Trophoblast cell (in vitro differentiated cells and primary cell): ENCODE measurements around the gene TRIP10.

Source experiments
- DNase-seq, 2 donors: peaks; one replicate each; pipeline ENCODE4 v3.0.0-alpha.2; 2016
- H2AFZ ChIP-seq: 2 replicates; pipeline ENCODE4 v1.6.1; 2013; ENCODE audit warnings: low read length, moderate library complexity, mild to moderate bottlenecking; ENCODE audit not compliant: insufficient read depth, poor library complexity
- H2AK5ac ChIP-seq: 2 replicates; pipeline ENCODE4 v1.6.1; 2013; ENCODE audit warnings: mild to moderate bottlenecking, low read length
- H2BK120ac ChIP-seq: 2 replicates; pipeline ENCODE4 v1.6.1; 2013; ENCODE audit warnings: low read length, mild to moderate bottlenecking, moderate library complexity; ENCODE audit not compliant: insufficient read depth, poor library complexity
- H2BK12ac ChIP-seq: 2 replicates; pipeline ENCODE4 v1.6.1; 2013; ENCODE audit warnings: mild to moderate bottlenecking, low read length, moderate library complexity
- H2BK5ac ChIP-seq: 2 replicates; pipeline ENCODE4 v1.6.1; 2013; ENCODE audit warnings: low read length, low read depth, moderate library complexity, mild to moderate bottlenecking; ENCODE audit not compliant: poor library complexity
- H3K14ac ChIP-seq: 2 replicates; pipeline ENCODE4 v1.6.1; 2013; ENCODE audit warnings: mild to moderate bottlenecking, low read length
- H3K18ac ChIP-seq: 2 replicates; pipeline ENCODE4 v1.6.1; 2013; ENCODE audit warnings: mild to moderate bottlenecking, low read length
- H3K23ac ChIP-seq: 2 replicates; pipeline ENCODE4 v1.6.1; 2013; ENCODE audit warnings: low read length
- H3K27ac ChIP-seq: 2 replicates; pipeline ENCODE4 v1.5.1; 2013; ENCODE audit warnings: low read depth, mild to moderate bottlenecking, inconsistent platforms, low read length, moderate library complexity
- H3K27me3 ChIP-seq: 2 replicates; pipeline ENCODE4 v1.6.1; 2013; ENCODE audit warnings: inconsistent platforms, mild to moderate bottlenecking, low read length, moderate library complexity; ENCODE audit not compliant: insufficient read depth
- H3K36me3 ChIP-seq, 2 experiments: 1 replicate in 1 of 2; 2 replicates in 1 of 2; pipeline ENCODE4 v1.6.1; 2013; ENCODE audit warnings: low read length in 2 of 2, mild to moderate bottlenecking in 2 of 2, moderate library complexity in 1 of 2; ENCODE audit not compliant: insufficient read depth in 2 of 2, control insufficient read depth in 1 of 2
- H3K4ac ChIP-seq: 2 replicates; pipeline ENCODE4 v1.6.1; 2013; ENCODE audit warnings: low read depth, mild to moderate bottlenecking, low read length, moderate library complexity
- H3K4me1 ChIP-seq, 2 experiments: 1 replicate in 1 of 2; 2 replicates in 1 of 2; pipeline ENCODE4 v1.6.1; 2013; ENCODE audit warnings: low read length in 2 of 2, mild to moderate bottlenecking in 2 of 2, moderate library complexity in 1 of 2; ENCODE audit not compliant: insufficient read depth in 2 of 2, control insufficient read depth in 1 of 2
- H3K4me2 ChIP-seq: 2 replicates; pipeline ENCODE4 v1.6.1; 2013; ENCODE audit warnings: inconsistent platforms, mild to moderate bottlenecking, low read length, moderate library complexity
- H3K4me3 ChIP-seq: 2 replicates; pipeline ENCODE4 v1.5.1; 2013; ENCODE audit warnings: mild to moderate bottlenecking, low read depth, low read length, inconsistent platforms
- H3K79me1 ChIP-seq: one replicate; pipeline ENCODE4 v1.6.1; 2013; ENCODE audit warnings: low read length
- H3K79me2 ChIP-seq: 2 replicates; pipeline ENCODE4 v1.6.1; 2013; ENCODE audit warnings: low read length, mild to moderate bottlenecking; ENCODE audit not compliant: control insufficient read depth, insufficient read depth, poor library complexity
- H3K9ac ChIP-seq: 2 replicates; pipeline ENCODE4 v1.6.1; 2013; ENCODE audit warnings: mild to moderate bottlenecking, low read length
- H3K9me3 ChIP-seq: 2 replicates; pipeline ENCODE4 v1.6.1; 2013; ENCODE audit warnings: low read depth, mild to moderate bottlenecking, control low read depth, inconsistent platforms, low read length; ENCODE audit not compliant: insufficient read depth
- H4K12ac ChIP-seq: 2 replicates; pipeline ENCODE4 v1.6.1; 2013; ENCODE audit warnings: low read depth, mild to moderate bottlenecking, low read length, moderate library complexity
- H4K8ac ChIP-seq: 2 replicates; pipeline ENCODE4 v1.6.1; 2013; ENCODE audit warnings: low read depth, mild to moderate bottlenecking, low read length, moderate library complexity
- H4K91ac ChIP-seq: one replicate; pipeline ENCODE4 v1.6.1; 2013; ENCODE audit warnings: low read depth, mild to moderate bottlenecking, low read length, moderate library complexity
- WGBS: extraction: QIAGEN DNeasy Blood & Tissue Kit; methylation state at CpG from one replicate; pipeline ENCODE4 v1.1.7; 2013; ENCODE audit warnings: missing lambda C conversion rate; ENCODE audit not compliant: insufficient read length, insufficient coverage; ENCODE audit errors: extremely low coverage; 5-methylcytosine and 5-hydroxymethylcytosine counted together

TRIP10 gene

GRCh38 chr19:6714749-6715555, 24.5 kb upstream of the TRIP10 start:
- H3K27me3 ChIP-seq = peaks cover 9% of the 10 kb centered on the region
- H3K4me1 ChIP-seq = peaks cover 0 to 2% of the 10 kb centered on the region in 2 experiments
- H2BK5ac ChIP-seq = no peak overlapping the region
- H3K23ac ChIP-seq = no peak overlapping the region
- H3K14ac ChIP-seq = no peak overlapping the region
- H2AK5ac ChIP-seq = no peak overlapping the region
- no peak overlapping the region for H3K4me2 ChIP-seq
- peaks cover 11% of the 10 kb centered on the region for H3K9me3 ChIP-seq
- no CpG with 5 or more reads among the region's 11 CpGs for WGBS
- H3K36me3 ChIP-seq = no peaks in the 10 kb centered on the region
- no peak overlapping the region for H3K4me3 ChIP-seq
- H4K8ac ChIP-seq = no peak overlapping the region
- H3K27ac ChIP-seq = no peak overlapping the region
- no peak overlapping the region for H3K9ac ChIP-seq
- H3K79me2 ChIP-seq = no peaks in the 10 kb centered on the region
- no peak for DNase-seq
- no peak overlapping the region for H4K91ac ChIP-seq
- no peak overlapping the region for H2BK12ac ChIP-seq
- no peaks in the 10 kb centered on the region for H3K79me1 ChIP-seq
- no peak overlapping the region for H3K18ac ChIP-seq
- no peak overlapping the region for H4K12ac ChIP-seq
- no peak overlapping the region for H2AFZ ChIP-seq
- H2BK120ac ChIP-seq = no peak overlapping the region
- H3K4ac ChIP-seq = no peak overlapping the region

- no peaks in the 10 kb centered on the region for H3K36me3 ChIP-seq
- H3K27ac ChIP-seq = no peak overlapping the region
- H2BK120ac ChIP-seq = no peak overlapping the region
- no peak overlapping the region for H4K91ac ChIP-seq
- no peaks in the 10 kb centered on the region for H3K27me3 ChIP-seq
- DNase-seq = no peak
- no peak overlapping the region for H2AK5ac ChIP-seq
- H3K4me2 ChIP-seq = no peak overlapping the region
- H4K12ac ChIP-seq = no peak overlapping the region
- no peak overlapping the region for H3K23ac ChIP-seq
- H3K4me1 ChIP-seq = no peaks in the 10 kb centered on the region
- H3K14ac ChIP-seq = no peak overlapping the region
- no peak overlapping the region for H2BK5ac ChIP-seq
- H3K9me3 ChIP-seq = peaks cover 11% of the 10 kb centered on the region
- H3K4me3 ChIP-seq = no peak overlapping the region
- no peaks in the 10 kb centered on the region for H3K79me2 ChIP-seq
- H3K9ac ChIP-seq = no peak overlapping the region
- H3K4ac ChIP-seq = no peak overlapping the region
- no peak overlapping the region for H4K8ac ChIP-seq
- no CpG with 5 or more reads among the region's 6 CpGs for WGBS
- no peaks in the 10 kb centered on the region for H3K79me1 ChIP-seq
- no peak overlapping the region for H2AFZ ChIP-seq
- H2BK12ac ChIP-seq = no peak overlapping the region
- no peak overlapping the region for H3K18ac ChIP-seq
Observed at GRCh38 chr19:6716610-6716970, 22.9 kb upstream of the TRIP10 start.

- Histone ChIP-seq H3K4ac (no peak overlapping the region), H4K91ac (no peak overlapping the region), H3K9ac (no peak overlapping the region), H3K14ac (no peak overlapping the region), H3K23ac (no peak overlapping the region), H4K8ac (no peak overlapping the region), H2BK120ac (no peak overlapping the region), H2AK5ac (no peak overlapping the region), H2BK5ac (no peak overlapping the region), H3K27ac (no peak overlapping the region), H3K79me2 (no peaks in the 10 kb centered on the region), H3K4me3 (no peak overlapping the region), H3K18ac (no peak overlapping the region), H2AFZ (no peak overlapping the region), H3K9me3 (peaks cover 11% of the 10 kb centered on the region), H3K36me3 (no peaks in the 10 kb centered on the region), H3K4me1 (no peaks in the 10 kb centered on the region), H3K4me2 (no peak overlapping the region), H3K79me1 (no peaks in the 10 kb centered on the region), H2BK12ac (no peak overlapping the region), H3K27me3 (no peaks in the 10 kb centered on the region), H4K12ac (no peak overlapping the region)
- no CpG with 5 or more reads among the region's 10 CpGs for WGBS
- peak in 1 of 2 donors; percentile 14 for DNase-seq
Observed at GRCh38 chr19:6717036-6717435, 22.4 kb upstream of the TRIP10 start.

GRCh38 chr19:6717441-6717971, 22.0 kb upstream of the TRIP10 start:
- Histone ChIP-seq H3K4ac (no peak overlapping the region), H3K9ac (no peak overlapping the region)

More at GRCh38 chr19:6717441-6717971, 22.0 kb upstream of the TRIP10 start:
- Histone ChIP-seq H3K4me3 (peak overlapping the region; percentile 27), H2BK120ac (no peak overlapping the region), H3K79me1 (no peaks in the 10 kb centered on the region), H3K4me1 (no peaks in the 10 kb centered on the region), H4K12ac (no peak overlapping the region), H3K36me3 (no peaks in the 10 kb centered on the region), H2AK5ac (no peak overlapping the region), H3K14ac (no peak overlapping the region), H3K23ac (peak overlapping the region; percentile 23), H3K79me2 (no peaks in the 10 kb centered on the region), H2AFZ (no peak overlapping the region), H2BK5ac (no peak overlapping the region), H3K27ac (no peak overlapping the region), H3K9me3 (peaks cover 11% of the 10 kb centered on the region), H3K27me3 (no peaks in the 10 kb centered on the region), H3K18ac (no peak overlapping the region), H3K4me2 (no peak overlapping the region), H4K91ac (no peak overlapping the region), H4K8ac (no peak overlapping the region), H2BK12ac (no peak overlapping the region)
- WGBS = 100% methylated on average over 1 of the region's 4 CpGs
- DNase-seq = no peak
